ENCODE data around the gene RSPH6A.
A peak's percentile ranks its signal among the peaks of the same experiment; 100 is the strongest.
"Not testable (repeated sequence)": the region's sequence is repeated elsewhere in the genome, so short reads cannot be mapped to it uniquely, and the experiment has no call there.

Gene RSPH6A

GRCh38 chr19:45800070-45800553 lies 15.0 kb downstream of the RSPH6A start:
- no peak for DNase-seq (ENCODE audit: low spot score)

- not testable (repeated sequence) for DNase-seq (ENCODE audit: low spot score)
Measured at GRCh38 chr19:45799541-45799940, 15.6 kb downstream of the RSPH6A start.

- peak; percentile 86 for DNase-seq (ENCODE audit: low spot score)
Measured at GRCh38 chr19:45798995-45799517, 16.1 kb downstream of the RSPH6A start.

GRCh38 chr19:45794627-45795026 lies 20.5 kb downstream of the RSPH6A start:
- DNase-seq (ENCODE audit: low spot score): no peak

GRCh38 chr19:45793876-45794275 lies 21.2 kb downstream of the RSPH6A start:
- DNase-seq (ENCODE audit: low spot score): no peak

GRCh38 chr19:45793178-45793564 lies 21.9 kb downstream of the RSPH6A start:
- DNase-seq (ENCODE audit: low spot score): no peak

GRCh38 chr19:45792470-45793177 lies 22.5 kb downstream of the RSPH6A start, which contains the start of gene DMWD:
Gene DMWD, minus strand, starts transcription at chr19:45792845. Its CDS starts 89 bp downstream, at chr19:45792756.
- peak; percentile 98 for DNase-seq (ENCODE audit: low spot score)

- no peak for DNase-seq (ENCODE audit: low spot score)
Measured at GRCh38 chr19:45791744-45792469, 23.2 kb downstream of the RSPH6A start.

- DNase-seq (ENCODE audit: low spot score): no peak
Measured at GRCh38 chr19:45790942-45791341, 24.2 kb downstream of the RSPH6A start.

- DNase-seq (ENCODE audit: low spot score): no peak
Measured at GRCh38 chr19:45789035-45789786, 25.9 kb downstream of the RSPH6A start.

- DNase-seq (ENCODE audit: low spot score): no peak
Measured at GRCh38 chr19:45786533-45786894, 28.6 kb downstream of the RSPH6A start.

GRCh38 chr19:45785781-45786532 lies 29.2 kb downstream of the RSPH6A start:
- no peak for DNase-seq (ENCODE audit: low spot score)

GRCh38 chr19:45785097-45785496 lies 30.0 kb downstream of the RSPH6A start:
- DNase-seq (ENCODE audit: low spot score): no peak

- DNase-seq (ENCODE audit: low spot score): no peak
Measured at GRCh38 chr19:45784096-45784495, 31.0 kb downstream of the RSPH6A start.

- DNase-seq (ENCODE audit: low spot score): peak; percentile 88
Measured at GRCh38 chr19:45782820-45783785, 32.0 kb downstream of the RSPH6A start.

GRCh38 chr19:45782162-45782691 lies 32.9 kb downstream of the RSPH6A start, which contains the start of gene DMPK:
Gene DMPK, minus strand, starts transcription at chr19:45782490. Its CDS starts 138 bp downstream, at chr19:45782352.
- peak; percentile 70 for DNase-seq (ENCODE audit: low spot score)

GRCh38 chr19:45781214-45782161 lies 33.6 kb downstream of the RSPH6A start:
- DNase-seq (ENCODE audit: low spot score): peak; percentile 67

GRCh38 chr19:45780448-45781213 lies 34.5 kb downstream of the RSPH6A start:
- no peak for DNase-seq (ENCODE audit: low spot score)
